H9 (cell line): ENCODE results near the gene IL18BP. TPM values are rescaled to one million over a fixed set of nuclear protein-coding genes. Genes with fewer than 3 reads are reported as not detected.

Experiments used
- DNase-seq: peaks from one replicate; pipeline ENCODE4 v3.0.0-alpha.2; 2017
- H2AFZ ChIP-seq: one replicate; pipeline ENCODE4 v1.6.1; 2013; ENCODE audit warnings: mild to moderate bottlenecking, low read length, control low read depth, moderate library complexity
- H2AK5ac ChIP-seq: 2 replicates; pipeline ENCODE4 v1.6.1; 2013; ENCODE audit warnings: low read length, control low read depth, mixed read lengths; ENCODE audit not compliant: insufficient read length
- H2BK120ac ChIP-seq: one replicate; pipeline ENCODE4 v1.6.1; 2013; ENCODE audit warnings: low read depth, mild to moderate bottlenecking, low read length, control low read depth, inconsistent platforms; ENCODE audit not compliant: poor library complexity, severe bottlenecking
- H2BK12ac ChIP-seq: 2 replicates; pipeline ENCODE4 v1.6.1; 2013; ENCODE audit warnings: low read length, control low read depth, mixed read lengths, low read depth; ENCODE audit not compliant: insufficient read length
- H2BK15ac ChIP-seq: 2 replicates; pipeline ENCODE4 v1.6.1; 2013; ENCODE audit warnings: low read depth, low read length, control low read depth
- H2BK20ac ChIP-seq: one replicate; pipeline ENCODE4 v1.6.1; 2013; ENCODE audit warnings: low read depth, mild to moderate bottlenecking, low read length, control low read depth, inconsistent platforms; ENCODE audit not compliant: poor library complexity, severe bottlenecking
- H2BK5ac ChIP-seq: 2 replicates; pipeline ENCODE4 v1.6.1; 2013; ENCODE audit warnings: low read length, control low read depth, mixed read lengths; ENCODE audit not compliant: insufficient read length
- H3K14ac ChIP-seq: 2 replicates; pipeline ENCODE4 v1.6.1; 2013; ENCODE audit warnings: low read length, control low read depth; ENCODE audit not compliant: insufficient read depth
- H3K18ac ChIP-seq: 2 replicates; pipeline ENCODE4 v1.6.1; 2013; ENCODE audit warnings: low read depth, mild to moderate bottlenecking, mixed read lengths, low read length, control low read depth; ENCODE audit not compliant: insufficient read length
- H3K23ac ChIP-seq: 2 replicates; pipeline ENCODE4 v1.6.1; 2013; ENCODE audit warnings: low read length, control low read depth, mixed read lengths, low read depth; ENCODE audit not compliant: insufficient read length
- H3K23me2 ChIP-seq: 2 replicates; pipeline ENCODE4 v1.6.1; 2013; ENCODE audit warnings: low read depth, mild to moderate bottlenecking, mixed read lengths, low read length, control low read depth; ENCODE audit not compliant: insufficient read length, poor library complexity, severe bottlenecking
- H3K27ac ChIP-seq: 2 replicates; pipeline ENCODE4 v1.5.1; 2013; ENCODE audit warnings: low read length, control low read depth, mixed read lengths, low read depth; ENCODE audit not compliant: insufficient read length
- H3K27me3 ChIP-seq: 2 replicates; pipeline ENCODE4 v1.6.1; 2013; ENCODE audit warnings: low read length, control low read depth, inconsistent platforms; ENCODE audit not compliant: insufficient read depth
- H3K4ac ChIP-seq: 2 replicates; pipeline ENCODE4 v1.6.1; 2013; ENCODE audit warnings: low read depth, mild to moderate bottlenecking, control low read depth, inconsistent platforms, low read length, moderate library complexity
- H3K4me1 ChIP-seq: 2 replicates; pipeline ENCODE4 v1.6.1; 2013; ENCODE audit warnings: low read length, control low read depth, inconsistent platforms; ENCODE audit not compliant: insufficient read depth
- H3K4me2 ChIP-seq: 2 replicates; pipeline ENCODE4 v1.6.1; 2013; ENCODE audit warnings: low read length, control low read depth, mixed read lengths; ENCODE audit not compliant: insufficient read length, insufficient read depth
- H3K56ac ChIP-seq: 2 replicates; pipeline ENCODE4 v1.6.1; 2013; ENCODE audit warnings: low read depth, mild to moderate bottlenecking, mixed read lengths, low read length, control low read depth; ENCODE audit not compliant: insufficient read length
- H3K79me1 ChIP-seq: 2 replicates; pipeline ENCODE4 v1.6.1; 2013; ENCODE audit warnings: low read depth, mild to moderate bottlenecking, moderate library complexity, low read length, control low read depth, inconsistent platforms; ENCODE audit not compliant: insufficient read depth, poor library complexity, severe bottlenecking
- H3K79me2 ChIP-seq: 2 replicates; pipeline ENCODE4 v1.6.1; 2013; ENCODE audit warnings: low read length, control low read depth, inconsistent platforms; ENCODE audit not compliant: insufficient read depth
- H3K9ac ChIP-seq: 2 replicates; pipeline ENCODE4 v1.6.1; 2013; ENCODE audit warnings: low read length, control low read depth, mixed read lengths; ENCODE audit not compliant: insufficient read length; ENCODE audit errors: extremely low read depth
- H3K9me3 ChIP-seq: one replicate; pipeline ENCODE4 v1.6.1; 2013; ENCODE audit warnings: low read depth, low read length, inconsistent platforms; ENCODE audit not compliant: control insufficient read depth
- H3T11ph ChIP-seq: one replicate; pipeline ENCODE4 v1.6.1; 2013; ENCODE audit warnings: mild to moderate bottlenecking, low read length, control low read depth, inconsistent platforms
- H4K20me1 ChIP-seq: one replicate; pipeline ENCODE4 v1.6.1; 2013; ENCODE audit not compliant: control insufficient read depth, insufficient read length, insufficient read depth
- H4K5ac ChIP-seq: 2 replicates; pipeline ENCODE4 v1.6.1; 2013; ENCODE audit warnings: low read depth, mild to moderate bottlenecking, mixed read lengths, low read length, control low read depth; ENCODE audit not compliant: insufficient read length
- H4K8ac ChIP-seq: replicated peaks from 2 replicates; pipeline ENCODE4 v1.6.1; 2013; ENCODE audit warnings: low read length, control low read depth, mixed read lengths, low read depth; ENCODE audit not compliant: insufficient read length
- H4K91ac ChIP-seq: 2 replicates; pipeline ENCODE4 v1.6.1; 2013; ENCODE audit warnings: low read depth, mild to moderate bottlenecking, moderate library complexity, mixed read lengths, low read length, control low read depth; ENCODE audit not compliant: insufficient read length
- H3K27ac Mint-ChIP-seq, 3 experiments: 2 replicates in 2 of 3; 3 replicates in 1 of 3; pipeline ENCODE4 v1.8.0; 2020 to 2021; ENCODE audit warnings: mixed read lengths in 3 of 3, mild to moderate bottlenecking in 1 of 3, moderate library complexity in 1 of 3
- H3K27me3 Mint-ChIP-seq: 2 replicates; pipeline ENCODE4 v1.8.0; 2021; ENCODE audit warnings: low read depth, mild to moderate bottlenecking, moderate library complexity, mixed read lengths
- H3K36me3 Mint-ChIP-seq, 3 experiments: 2 replicates in 2 of 3; 3 replicates in 1 of 3; pipeline ENCODE4 v1.8.0; 2020 to 2021; ENCODE audit warnings: low read depth in 3 of 3, mixed read lengths in 3 of 3; ENCODE audit not compliant: insufficient read depth in 1 of 3
- H3K4me1 Mint-ChIP-seq, 2 experiments: 2 replicates each; pipeline ENCODE4 v1.8.0; 2020; ENCODE audit warnings: mixed read lengths in 2 of 2
- H3K4me3 Mint-ChIP-seq, 2 experiments: 2 replicates in 1 of 2; 3 replicates in 1 of 2; pipeline ENCODE4 v1.8.0; 2020 to 2021; ENCODE audit warnings: mild to moderate bottlenecking in 2 of 2, mixed read lengths in 2 of 2, moderate library complexity in 1 of 2
- H3K9me3 Mint-ChIP-seq, 2 experiments: 2 replicates in 1 of 2; 3 replicates in 1 of 2; pipeline ENCODE4 v1.8.0; 2020; ENCODE audit warnings: mild to moderate bottlenecking in 2 of 2, mixed read lengths in 2 of 2, moderate library complexity in 1 of 2
- WGBS: extraction: QIAGEN DNeasy Blood & Tissue Kit; methylation state at CpG from one replicate; pipeline ENCODE4 v1.1.7; 2013; ENCODE audit warnings: missing lambda C conversion rate, low lambda C conversion rate, mixed read lengths; ENCODE audit not compliant: insufficient read length; ENCODE audit errors: extremely low coverage; 5-methylcytosine and 5-hydroxymethylcytosine counted together
- total RNA-seq: library from RNA; stranded (reverse); gene quantifications from 2 replicates; pipeline ENCODE4 v1.2.1, GENCODE V29; 2021
- TF ChIP-seq, protein P1 (sequence below): fragments of 200-600 bp; sonication (generic); conservative IDR thresholded peaks from 3 replicates; pipeline ENCODE4 v1.8.0; 2021; ENCODE audit warnings: antibody characterized with exemption, mild to moderate bottlenecking

Gene IL18BP
- total RNA-seq, 1 experiment from 2014 or later = 10.2 TPM

DNA sequence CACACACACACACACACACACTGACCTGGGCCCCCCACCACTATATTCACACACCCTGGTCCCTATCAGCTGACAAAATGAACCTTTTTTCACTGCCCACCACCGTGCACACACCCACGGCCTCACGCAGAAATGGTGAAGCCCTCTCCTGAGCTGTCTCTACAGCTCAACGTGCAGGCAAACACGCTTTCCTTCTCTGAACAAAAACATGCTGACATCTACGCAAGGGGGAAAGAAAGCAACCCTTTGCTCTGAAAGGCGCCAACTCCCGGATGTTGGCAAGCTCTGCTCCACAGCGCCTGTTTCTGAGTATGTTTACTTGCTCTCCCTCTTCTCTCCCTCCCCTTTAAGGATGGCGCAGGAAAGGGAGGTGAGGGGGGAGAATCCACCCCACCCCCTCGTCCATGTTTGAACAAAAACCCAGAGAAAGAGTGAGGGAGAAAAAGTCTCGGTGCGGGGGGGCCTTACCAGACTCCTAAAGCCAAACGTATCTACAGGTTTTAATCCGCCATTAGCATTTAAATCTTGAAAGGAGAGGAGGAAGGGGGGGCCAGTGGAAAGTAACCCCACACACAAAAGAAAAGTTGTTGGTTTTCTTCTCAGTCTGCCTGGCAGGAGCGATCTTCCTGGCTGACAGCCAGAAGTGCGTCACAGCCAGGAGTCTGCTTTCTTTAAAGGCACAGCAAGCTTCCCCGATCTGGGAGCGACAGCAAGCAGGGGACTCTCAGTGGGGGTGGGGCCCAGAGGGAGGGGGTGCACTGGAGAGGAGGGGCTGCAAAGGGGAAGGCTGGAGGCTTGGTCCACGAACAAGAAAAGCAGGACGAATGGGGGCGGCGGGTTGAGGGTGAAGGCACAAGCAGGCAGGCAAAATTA, 42.0 kb downstream of the IL18BP start:
- Histone ChIP-seq H3K4ac (no peak overlapping the region), H3K14ac (peak overlapping the region; percentile 55), H3K4me2 (peak overlapping the region; percentile 45), H3K27ac (peak overlapping the region; percentile 51), H3K79me1 (peaks cover 10% of the 10 kb centered on the region), H3K79me2 (peaks cover 12% of the 10 kb centered on the region; the same call in 1 of the 2 replicates), H2AK5ac (no peak overlapping the region), H3K27me3 (no peaks in the 10 kb centered on the region), H3K9ac (peak overlapping the region; percentile 63), H2BK12ac (no peak overlapping the region), H2AFZ (no peak overlapping the region), H3T11ph (no peak overlapping the region), H2BK20ac (no peak overlapping the region), H4K91ac (no peak overlapping the region), H3K23me2 (peaks cover 8% of the 10 kb centered on the region), H2BK5ac (no peak overlapping the region), H4K8ac (peak overlapping the region; percentile 11), H3K9me3 (no peaks in the 10 kb centered on the region), H3K56ac (no peak overlapping the region), H3K18ac (peak overlapping the region; percentile 43), H3K23ac (no peak overlapping the region), H4K20me1 (no peaks in the 10 kb centered on the region), H4K5ac (no peak overlapping the region), H3K4me1 (peaks cover 9% of the 10 kb centered on the region; the same call in 1 of the 2 replicates), H2BK120ac (no peak overlapping the region), H2BK15ac (no peak overlapping the region)
- no peak overlapping the region for H3K4me3 Mint-ChIP-seq
- WGBS = no CpG with 5 or more reads among the region's 23 CpGs
- H3K36me3 Mint-ChIP-seq = peaks cover 6 to 14% (median 8%) of the 10 kb centered on the region in 3 experiments; a peak in 6 of 7 replicates
- H3K27me3 Mint-ChIP-seq = no peaks in the 10 kb centered on the region
- peak; percentile 71 for DNase-seq
- H3K9me3 Mint-ChIP-seq = no peaks in the 10 kb centered on the region
- TF ChIP-seq, protein P1, sequence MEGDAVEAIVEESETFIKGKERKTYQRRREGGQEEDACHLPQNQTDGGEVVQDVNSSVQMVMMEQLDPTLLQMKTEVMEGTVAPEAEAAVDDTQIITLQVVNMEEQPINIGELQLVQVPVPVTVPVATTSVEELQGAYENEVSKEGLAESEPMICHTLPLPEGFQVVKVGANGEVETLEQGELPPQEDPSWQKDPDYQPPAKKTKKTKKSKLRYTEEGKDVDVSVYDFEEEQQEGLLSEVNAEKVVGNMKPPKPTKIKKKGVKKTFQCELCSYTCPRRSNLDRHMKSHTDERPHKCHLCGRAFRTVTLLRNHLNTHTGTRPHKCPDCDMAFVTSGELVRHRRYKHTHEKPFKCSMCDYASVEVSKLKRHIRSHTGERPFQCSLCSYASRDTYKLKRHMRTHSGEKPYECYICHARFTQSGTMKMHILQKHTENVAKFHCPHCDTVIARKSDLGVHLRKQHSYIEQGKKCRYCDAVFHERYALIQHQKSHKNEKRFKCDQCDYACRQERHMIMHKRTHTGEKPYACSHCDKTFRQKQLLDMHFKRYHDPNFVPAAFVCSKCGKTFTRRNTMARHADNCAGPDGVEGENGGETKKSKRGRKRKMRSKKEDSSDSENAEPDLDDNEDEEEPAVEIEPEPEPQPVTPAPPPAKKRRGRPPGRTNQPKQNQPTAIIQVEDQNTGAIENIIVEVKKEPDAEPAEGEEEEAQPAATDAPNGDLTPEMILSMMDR = no peak
- H3K4me1 Mint-ChIP-seq = peaks cover 12 to 21% of the 10 kb centered on the region in 2 experiments
- no peak overlapping the region for H3K27ac Mint-ChIP-seq
